ENCODE results near the gene TGFB1. TPM values are rescaled to one million over a fixed set of nuclear protein-coding genes. Genes with fewer than 3 reads are reported as not detected.
A peak's percentile ranks its signal among the peaks of the same experiment; 100 is the strongest.

The TGFB1 gene
- total and polyA plus RNA-seq, 2 of the 13 experiments (the other 11 are each of a cell fraction or from before 2014, with no cell fraction given) = 4.1 to 5.4 TPM

DNA sequence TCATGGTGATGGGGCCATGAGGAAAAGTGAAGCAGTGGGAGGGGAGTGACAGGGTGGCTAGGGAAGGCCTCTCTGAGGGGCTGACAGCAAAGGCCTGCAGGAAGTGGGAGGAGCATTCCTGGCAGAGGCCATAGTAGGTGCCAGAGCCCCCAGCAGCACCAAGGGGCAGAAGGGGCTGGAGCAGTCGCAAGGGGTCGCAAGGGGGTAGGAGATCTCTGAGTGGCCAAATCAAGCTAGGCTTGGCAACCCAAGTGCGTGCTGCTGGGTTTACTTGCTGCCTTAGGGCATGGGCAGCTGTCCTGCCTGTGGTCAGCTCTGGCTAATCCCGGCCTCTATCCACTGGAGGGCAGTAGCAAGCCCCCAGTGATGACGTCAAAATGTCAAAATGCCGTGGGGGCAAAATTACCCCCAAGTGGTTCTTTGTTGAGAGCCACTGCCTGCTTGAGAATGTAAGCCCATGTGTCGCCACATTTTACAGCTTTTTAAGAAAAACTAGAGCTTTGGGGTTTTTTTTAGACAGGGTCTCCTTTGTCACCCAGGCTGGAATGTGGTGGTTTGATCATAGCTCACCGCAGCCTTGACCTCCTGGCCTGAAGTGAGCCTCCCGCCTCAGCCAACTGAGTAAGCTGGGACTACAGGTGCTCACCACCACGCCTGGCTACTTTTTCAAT, 32.0 kb downstream of the TGFB1 start (continued):
- TF ChIP-seq THAP9 (CRISPR knock-in tag; IDR thresholded peaks at IDR 0.05; ENCODE audit: borderline replicate concordance) (no peak), ZFP1 (CRISPR knock-in tag; IDR thresholded peaks at IDR 0.05) (no peak), ZNF431 (CRISPR knock-in tag; IDR thresholded peaks at IDR 0.05; ENCODE audit: borderline replicate concordance, low read depth) (no peak), ZNF75D (CRISPR knock-in tag; IDR thresholded peaks at IDR 0.05; ENCODE audit: borderline replicate concordance) (no peak), ZBTB2 (CRISPR knock-in tag; IDR thresholded peaks at IDR 0.05; ENCODE audit: low read depth) (no peak), IRX3 (CRISPR knock-in tag; IDR thresholded peaks at IDR 0.05; ENCODE audit: borderline replicate concordance, low read depth) (no peak), NONO (IDR thresholded peaks at IDR 0.05) (no peak), NONO (CRISPR knock-in tag; conservative IDR thresholded peaks at IDR 0.05) (0 out of 2 replicates have a peak, but pooled peaks have one; percentile 16), CTCF (CRISPR knock-in tag; IDR thresholded peaks at IDR 0.05) (peak; percentile 80), ZNF567 (CRISPR knock-in tag; IDR thresholded peaks at IDR 0.05; ENCODE audit: borderline replicate concordance) (no peak), MTF2 (CRISPR knock-in tag; IDR thresholded peaks at IDR 0.05; ENCODE audit: borderline replicate concordance) (no peak), MEIS2 (CRISPR knock-in tag; IDR thresholded peaks at IDR 0.05) (peak; percentile 41; the same call in 1 of the 2 replicates), KLF12 (CRISPR knock-in tag; IDR thresholded peaks at IDR 0.05; ENCODE audit: borderline replicate concordance) (0 out of 2 replicates have a peak, but pooled peaks have one; percentile 66), ZNF143 (CRISPR knock-in tag; IDR thresholded peaks at IDR 0.05) (peak; percentile 15; the same call in 1 of the 2 replicates), HIC2 (CRISPR knock-in tag; IDR thresholded peaks at IDR 0.05; ENCODE audit: low read depth) (peak; percentile 18; the same call in 1 of the 2 replicates), NCOA2 (CRISPR knock-in tag; IDR thresholded peaks at IDR 0.05) (0 out of 2 replicates have a peak, but pooled peaks have one; percentile 34), SSRP1 (CRISPR knock-in tag; IDR thresholded peaks at IDR 0.05) (no peak), ELF1 (CRISPR knock-in tag; IDR thresholded peaks at IDR 0.05) (peak; percentile 17; the same call in 1 of the 2 replicates)
- TF ChIP-seq, protein P1, sequence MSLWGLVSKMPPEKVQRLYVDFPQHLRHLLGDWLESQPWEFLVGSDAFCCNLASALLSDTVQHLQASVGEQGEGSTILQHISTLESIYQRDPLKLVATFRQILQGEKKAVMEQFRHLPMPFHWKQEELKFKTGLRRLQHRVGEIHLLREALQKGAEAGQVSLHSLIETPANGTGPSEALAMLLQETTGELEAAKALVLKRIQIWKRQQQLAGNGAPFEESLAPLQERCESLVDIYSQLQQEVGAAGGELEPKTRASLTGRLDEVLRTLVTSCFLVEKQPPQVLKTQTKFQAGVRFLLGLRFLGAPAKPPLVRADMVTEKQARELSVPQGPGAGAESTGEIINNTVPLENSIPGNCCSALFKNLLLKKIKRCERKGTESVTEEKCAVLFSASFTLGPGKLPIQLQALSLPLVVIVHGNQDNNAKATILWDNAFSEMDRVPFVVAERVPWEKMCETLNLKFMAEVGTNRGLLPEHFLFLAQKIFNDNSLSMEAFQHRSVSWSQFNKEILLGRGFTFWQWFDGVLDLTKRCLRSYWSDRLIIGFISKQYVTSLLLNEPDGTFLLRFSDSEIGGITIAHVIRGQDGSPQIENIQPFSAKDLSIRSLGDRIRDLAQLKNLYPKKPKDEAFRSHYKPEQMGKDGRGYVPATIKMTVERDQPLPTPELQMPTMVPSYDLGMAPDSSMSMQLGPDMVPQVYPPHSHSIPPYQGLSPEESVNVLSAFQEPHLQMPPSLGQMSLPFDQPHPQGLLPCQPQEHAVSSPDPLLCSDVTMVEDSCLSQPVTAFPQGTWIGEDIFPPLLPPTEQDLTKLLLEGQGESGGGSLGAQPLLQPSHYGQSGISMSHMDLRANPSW (CRISPR knock-in tag; IDR thresholded peaks at IDR 0.05; ENCODE audit: borderline replicate concordance) = no peak

Data from HepG2 (cell line).